Measurements from ENCODE around the gene TNPO3.

GRCh38 chr7:128955981-128956380 is 98.9 kb downstream of the TNPO3 start:
- no peak for TF ChIP-seq CTCF (IDR thresholded peaks at IDR 0.05)
- no peak for TF ChIP-seq POLR2AphosphoS5 (IDR thresholded peaks at IDR 0.05)

All from upper lobe of left lung (tissue), 4 donors.